Measurements from ENCODE around the gene DNAAF1.
A peak's percentile ranks its signal among the peaks of the same experiment; 100 is the strongest.

DNAAF1 gene

GRCh38 chr16:84124257-84125073 lies 20.6 kb upstream of the DNAAF1 start:
- no peak for DNase-seq

GRCh38 chr16:84131117-84131516 lies 14.0 kb upstream of the DNAAF1 start:
- no peak for DNase-seq

GRCh38 chr16:84132527-84133285 lies 12.4 kb upstream of the DNAAF1 start:
- DNase-seq = no peak

- no peak for DNase-seq
These were observed 8.6 kb upstream of the DNAAF1 start for GRCh38 chr16:84136331-84137125.

- DNase-seq = no peak
These were observed 7.8 kb upstream of the DNAAF1 start for GRCh38 chr16:84137287-84137686.

GRCh38 chr16:84137769-84138357 lies 7.2 kb upstream of the DNAAF1 start:
- no peak for DNase-seq

GRCh38 chr16:84138500-84138823 lies 6.6 kb upstream of the DNAAF1 start:
- no peak for DNase-seq

- DNase-seq = no peak
These were observed 6.1 kb upstream of the DNAAF1 start for GRCh38 chr16:84138824-84139627.

GRCh38 chr16:84139628-84140258 lies 5.4 kb upstream of the DNAAF1 start:
- DNase-seq = no peak

GRCh38 chr16:84141143-84141670 lies 3.9 kb upstream of the DNAAF1 start:
- DNase-seq = no peak

GRCh38 chr16:84143081-84143480 lies 2.0 kb upstream of the DNAAF1 start:
- DNase-seq = no peak

GRCh38 chr16:84143784-84144199 lies 1.3 kb upstream of the DNAAF1 start:
- DNase-seq = no peak

GRCh38 chr16:84144209-84144858 lies 774 bp upstream of the DNAAF1 start:
- DNase-seq = peak; percentile 13

- DNase-seq = no peak
These were observed 5.8 kb downstream of the DNAAF1 start for GRCh38 chr16:84150926-84151325.

GRCh38 chr16:84153660-84154214 lies 8.6 kb downstream of the DNAAF1 start:
- no peak for DNase-seq

- no peak for DNase-seq
These were observed 10.1 kb downstream of the DNAAF1 start for GRCh38 chr16:84155226-84155625.

GRCh38 chr16:84155771-84156170 lies 10.7 kb downstream of the DNAAF1 start:
- DNase-seq = no peak

GRCh38 chr16:84156342-84156784 lies 11.3 kb downstream of the DNAAF1 start:
- no peak for DNase-seq

- no peak for DNase-seq
These were observed 13.9 kb downstream of the DNAAF1 start for GRCh38 chr16:84159007-84159406.

- DNase-seq = no peak
These were observed 14.7 kb downstream of the DNAAF1 start for GRCh38 chr16:84159800-84160199.

- no peak for DNase-seq
These were observed 15.9 kb downstream of the DNAAF1 start for GRCh38 chr16:84161037-84161436.
